Esophagus squamous epithelium (tissue), 4 donors: ENCODE measurements around the gene FLVCR2.

Source experiments
- CTCF ChIP-seq, 6 experiments: fragments of 450-650 bp in 4 of 6; fragments of 200-600 bp in 2 of 6; sonication (generic) in 2 of 6; IDR thresholded peaks; one replicate each; pipeline ENCODE4 v1.5.1; 2016 to 2019; ENCODE audit warnings: antibody characterized with exemption in 6 of 6, mild to moderate bottlenecking in 4 of 6, moderate library complexity in 4 of 6
- POLR2A ChIP-seq, 4 donors: fragments of 450-650 bp; IDR thresholded peaks; one replicate each; pipeline ENCODE4 v1.6.1; 2017; ENCODE audit warnings: antibody characterized with exemption in 4 of 4, mild to moderate bottlenecking in 4 of 4, moderate library complexity in 3 of 4

GRCh38 chr14:75578102-75578785, at the start of gene FLVCR2:
- TF ChIP-seq CTCF (IDR thresholded peaks at IDR 0.05) (peak in 1 of 6 experiments; percentile 20), POLR2A (IDR thresholded peaks at IDR 0.05) (peak in 1 of 4 donors; percentile 46)
